HCT116 (cell line): Measurements from ENCODE around the gene UPF2. TPM values are rescaled to one million over a fixed set of nuclear protein-coding genes. Genes with fewer than 3 reads are reported as not detected.

ENCODE experiments used
- ATAC-seq: fragments of 200-7000 bp; cut with Tn5 transposase; 2 replicates; pipeline ENCODE4 v1.9.1; 2020; ENCODE audit warnings: mild to moderate bottlenecking, moderate library complexity
- BruUV-seq: library from RNA; stranded (reverse); fragments of 400-500 nt; replicated peaks from 2 replicates; lab custom pipeline; 2021; lab: Mats Ljungman, UMichigan
- CTCF ChIA-PET: fragments of 300-600 bp; sonication (Branson Sonifier 250); formaldehyde crosslinking; loops from one replicate; lab custom pipeline; 2021; ENCODE audit warnings: antibody characterized with exemption; lab: Charles Lee
- POLR2A ChIA-PET: fragments of 300-600, 350-600 bp; sonication (Branson Sonifier 250); formaldehyde crosslinking; loops from one replicate; lab custom pipeline; 2021; ENCODE audit warnings: antibody characterized with exemption; lab: Charles Lee
- RAD21 ChIA-PET, 2 experiments: fragments of 300-600 bp; sonication (Branson Sonifier 250); formaldehyde crosslinking; loops; one replicate each; lab custom pipeline; 2023; ENCODE audit warnings: low total read pairs in 2 of 2; ENCODE audit not compliant: uncharacterized antibody in 2 of 2, unreplicated experiment in 2 of 2, low non-redundant PET in 1 of 2; lab: Charles Lee
- DNase-seq: peaks from one replicate; pipeline ENCODE4 v3.0.0-alpha.2; 2010; ENCODE audit warnings: low read depth, low spot score
- H2AFZ ChIP-seq: fragments of 200-600 bp; shearing (Covaris generic), sonication (generic); 2 replicates; pipeline ENCODE4 v1.6.1; 2017; ENCODE audit warnings: low read depth, mixed run types, mixed read lengths, antibody characterized with exemption, low read length; ENCODE audit not compliant: poor library complexity, severe bottlenecking
- H3K27ac ChIP-seq: 2 replicates; pipeline ENCODE4 v1.5.1; 2012; ENCODE audit warnings: low read depth, low read length
- H3K27me3 ChIP-seq: fragments of 200-600 bp; sonication (generic); 2 replicates; pipeline ENCODE4 v1.6.1; 2016; ENCODE audit warnings: mixed run types, low read length, mixed read lengths; ENCODE audit not compliant: insufficient read depth
- H3K36me3 ChIP-seq, 2 experiments: fragments of 200-500 bp in 1 of 2; fragments of 200-600 bp in 1 of 2; sonication (Bioruptor generic) in 1 of 2; sonication (generic) in 1 of 2; 2 replicates each; pipeline versions ENCODE4 v1.5.1 to v1.6.1; 2014 to 2016; ENCODE audit warnings: low read length in 2 of 2, inconsistent platforms in 1 of 2, mixed read lengths in 1 of 2, mixed run types in 1 of 2; ENCODE audit not compliant: insufficient read depth in 2 of 2, control insufficient read depth in 1 of 2
- H3K4me1 ChIP-seq, 2 experiments: fragments of 200-600 bp in 1 of 2; sonication (generic) in 1 of 2; 2 replicates each; pipeline versions ENCODE4 v1.5.1 to v1.6.1; 2012 to 2017; ENCODE audit warnings: low read length in 2 of 2, inconsistent platforms in 1 of 2, mild to moderate bottlenecking in 1 of 2, mixed read lengths in 1 of 2, mixed run types in 1 of 2, moderate library complexity in 1 of 2; ENCODE audit not compliant: insufficient read depth in 2 of 2, control insufficient read depth in 1 of 2
- H3K4me2 ChIP-seq: fragments of 200-600 bp; sonication (generic); 2 replicates; pipeline ENCODE4 v1.6.1; 2017; ENCODE audit warnings: mixed run types, low read length, mixed read lengths
- H3K4me3 ChIP-seq, 2 experiments: fragments of 200-600 bp in 1 of 2; sonication (generic) in 1 of 2; replicated peaks in 1 of 2; 2 replicates each; pipeline ENCODE4 v1.5.1; 2011 to 2016; ENCODE audit warnings: low read length in 2 of 2, control low read depth in 1 of 2, low read depth in 1 of 2, mild to moderate bottlenecking in 1 of 2, mixed read lengths in 1 of 2, mixed run types in 1 of 2
- H3K79me2 ChIP-seq: fragments of 200-600 bp; sonication (generic); 2 replicates; pipeline ENCODE4 v1.6.1; 2017; ENCODE audit warnings: mild to moderate bottlenecking, mixed run types, low read length, moderate library complexity, mixed read lengths; ENCODE audit not compliant: insufficient read depth
- H3K9ac ChIP-seq: fragments of 200-600 bp; sonication (generic); 2 replicates; pipeline ENCODE4 v1.6.1; 2016; ENCODE audit warnings: low read length, mixed read lengths
- H3K9me2 ChIP-seq: fragments of 200-600 bp; sonication (generic), shearing (Covaris generic); 2 replicates; pipeline ENCODE4 v1.6.1; 2017; ENCODE audit warnings: mixed run types, mild to moderate bottlenecking, moderate library complexity; ENCODE audit not compliant: insufficient read depth
- H3K9me3 ChIP-seq, 2 experiments: fragments of 200-500 bp in 1 of 2; fragments of 200-600 bp in 1 of 2; sonication (Bioruptor generic) in 1 of 2; sonication (generic) in 1 of 2; 2 replicates each; pipeline ENCODE4 v1.6.1; 2014 to 2017; ENCODE audit warnings: low read length in 2 of 2, mixed read lengths in 2 of 2, inconsistent platforms in 1 of 2, low read depth in 1 of 2, mild to moderate bottlenecking in 1 of 2, mixed run types in 1 of 2, moderate library complexity in 1 of 2; ENCODE audit not compliant: control insufficient read depth in 1 of 2, insufficient read depth in 1 of 2
- H4K20me1 ChIP-seq: fragments of 200-600 bp; sonication (generic), shearing (Covaris generic); 2 replicates; pipeline ENCODE4 v1.6.1; 2017; ENCODE audit warnings: mixed run types, mild to moderate bottlenecking, moderate library complexity; ENCODE audit not compliant: insufficient read depth
- CBX3 ChIP-seq: IDR thresholded peaks from 2 replicates; pipeline ENCODE4 v1.6.1; 2012; ENCODE audit warnings: low read depth
- CEBPB ChIP-seq: IDR thresholded peaks from 2 replicates; pipeline ENCODE4 v1.6.1; 2012; ENCODE audit warnings: low read depth
- CTCF ChIP-seq, 3 experiments: fragments of 200-600 bp in 1 of 3; sonication (generic) in 1 of 3; IDR thresholded peaks in 2 of 3; conservative IDR thresholded peaks in 1 of 3; 2 replicates each; pipeline ENCODE4 v1.5.1; 2012 to 2017; ENCODE audit warnings: low read depth in 2 of 3, low read length in 2 of 3, antibody characterized with exemption in 1 of 3, borderline replicate concordance in 1 of 3, control low read depth in 1 of 3, mild to moderate bottlenecking in 1 of 3, mixed read lengths in 1 of 3, mixed run types in 1 of 3, moderate library complexity in 1 of 3; ENCODE audit not compliant: insufficient read depth in 1 of 3
- ELF1 ChIP-seq: IDR thresholded peaks from 2 replicates; pipeline ENCODE4 v1.6.1; 2012; ENCODE audit warnings: low read depth, borderline replicate concordance
- EZH2 ChIP-seq: fragments of 200-600 bp; sonication (generic); IDR thresholded peaks from 2 replicates; pipeline ENCODE4 v1.6.1; 2017; ENCODE audit warnings: antibody characterized with exemption, mixed run types
- EZH2phosphoT487 ChIP-seq: fragments of 200-600 bp; IDR thresholded peaks from 2 replicates; pipeline ENCODE4 v1.6.1; 2018; ENCODE audit warnings: antibody characterized with exemption, borderline replicate concordance
- MAX ChIP-seq: IDR thresholded peaks from 2 replicates; pipeline ENCODE4 v1.6.1; 2012
- RAD21 ChIP-seq: IDR thresholded peaks from 2 replicates; pipeline ENCODE4 v1.6.1; 2012; ENCODE audit warnings: low read depth, mild to moderate bottlenecking
- SRF ChIP-seq: IDR thresholded peaks from 2 replicates; pipeline ENCODE4 v1.6.1; 2012; ENCODE audit warnings: low read depth
- TCF7L2 ChIP-seq: IDR thresholded peaks from 2 replicates; pipeline ENCODE4 v1.7.0; 2011; ENCODE audit warnings: borderline replicate concordance, inconsistent platforms; ENCODE audit not compliant: insufficient read depth, insufficient read length; ENCODE audit errors: extremely low read depth
- ZBTB33 ChIP-seq: IDR thresholded peaks from 2 replicates; pipeline ENCODE4 v1.6.1; 2011; ENCODE audit warnings: mild to moderate bottlenecking, low read length, moderate library complexity; ENCODE audit not compliant: insufficient replicate concordance; ENCODE audit errors: extremely low read depth
- ZNF274 ChIP-seq: fragments of 200-500 bp; sonication (Bioruptor generic); IDR thresholded peaks from 2 replicates; pipeline ENCODE4 v1.6.1; 2014; ENCODE audit warnings: mild to moderate bottlenecking, low read depth, low read length, inconsistent platforms
- intact Hi-C: fragments of 100-400 bp; cut with micrococcal nuclease; formaldehyde crosslinking; loops from 2 replicates; pipeline ENCODE4 v1.10.0; 2022
- total RNA-seq: library from RNA; stranded (reverse); gene quantifications from one replicate; pipeline ENCODE4 v1.2.1, GENCODE V29; 2021; ENCODE audit not compliant: unreplicated experiment

Gene UPF2
- total RNA-seq, 1 experiment from 2014 or later, result 27.3 TPM

GRCh38 chr10:11982253-11982652 lies 60.4 kb downstream of the UPF2 start:
- no peak for DNase-seq
- no peak for TF ChIP-seq CBX3
- no peak for TF ChIP-seq ZBTB33
- TF ChIP-seq CTCF (IDR thresholded peaks at IDR 0.05 in 2 of 3, conservative IDR thresholded peaks at IDR 0.05 in 1 of 3; ENCODE audit: borderline replicate concordance in 1 of 3, insufficient read depth in 1 of 3, low read depth in 2 of 3, low read length in 2 of 3), result no peak
- TF ChIP-seq ZNF274, result no peak
- TF ChIP-seq EZH2, result no peak
- no peak for TF ChIP-seq CEBPB
- TF ChIP-seq SRF, result no peak
- TF ChIP-seq EZH2phosphoT487, result no peak
- TF ChIP-seq RAD21, result no peak
- TF ChIP-seq TCF7L2, result no peak
- no peak for TF ChIP-seq ELF1
- TF ChIP-seq MAX, result no peak
- H3K36me3 ChIP-seq, result peaks cover 0 to 4% of the 10 kb centered on the region in 2 experiments; a peak in 1 of 4 replicates
- H3K4me3 ChIP-seq, result no peak overlapping the region
- ATAC-seq, result no peak
- H3K9me3 ChIP-seq, result no peaks in the 10 kb centered on the region
- no peak overlapping the region for H2AFZ ChIP-seq
- no peaks in the 10 kb centered on the region for H3K9me2 ChIP-seq
- CTCF ChIA-PET, result no interaction called here
- no TSS peak for BruUV-seq
- no peak overlapping the region for H3K27ac ChIP-seq
- H3K79me2 ChIP-seq, result peaks cover 13% of the 10 kb centered on the region; the same call in 1 of the 2 replicates
- intact Hi-C loops, result no loop called here
- H4K20me1 ChIP-seq, result no peaks in the 10 kb centered on the region
- H3K4me2 ChIP-seq, result no peak overlapping the region
- peaks cover 0 to 16% of the 10 kb centered on the region in 2 experiments; a peak in 2 of 4 replicates for H3K4me1 ChIP-seq
- H3K9ac ChIP-seq, result no peak overlapping the region
- POLR2A ChIA-PET, result no interaction called here
- RAD21 ChIA-PET, result no interaction called here
- no peaks in the 10 kb centered on the region for H3K27me3 ChIP-seq
